Transverse colon (tissue), 4 donors: ENCODE data around the gene GPR42. TPM values are rescaled to one million over a fixed set of nuclear protein-coding genes. Genes with fewer than 3 reads are reported as not detected.

Experiments
- DNase-seq: peaks from one replicate; pipeline ENCODE4 v3.0.0-alpha.2; 2019
- H3K27ac ChIP-seq, 4 donors: fragments of 200-600 bp; sonication (generic); 2 replicates each; pipeline ENCODE4 v1.5.1; 2016 to 2018; ENCODE audit warnings: inconsistent platforms in 4 of 4
- H3K27me3 ChIP-seq: fragments of 200-600 bp; sonication (generic); 2 replicates; pipeline ENCODE4 v1.5.1; 2017; ENCODE audit warnings: inconsistent platforms
- H3K36me3 ChIP-seq, 4 donors: fragments of 200-600 bp; sonication (generic); 2 replicates each; pipeline ENCODE4 v1.5.1; 2017 to 2019; ENCODE audit warnings: inconsistent platforms in 4 of 4
- H3K4me1 ChIP-seq, 4 donors: fragments of 200-600 bp; sonication (generic); 2 replicates each; pipeline ENCODE4 v1.5.1; 2017 to 2020; ENCODE audit warnings: inconsistent platforms in 4 of 4
- H3K4me3 ChIP-seq, 4 donors: fragments of 200-600 bp; sonication (generic); 1 replicate in 1 of 4; 2 replicates in 3 of 4; pipeline versions ENCODE4 v1.5.1 to v1.6.1; 2017 to 2019; ENCODE audit warnings: inconsistent platforms in 4 of 4
- H3K9me3 ChIP-seq, 2 donors: fragments of 200-600 bp; sonication (generic); 2 replicates each; pipeline ENCODE4 v1.5.1; 2017 to 2019; ENCODE audit warnings: inconsistent platforms in 2 of 2
- EP300 ChIP-seq: sonication (generic); formaldehyde crosslinking; IDR thresholded peaks from one replicate; pipeline ENCODE4 v1.6.1; 2017; ENCODE audit warnings: antibody characterized with exemption, low read depth
- POLR2A ChIP-seq: fragments of 450-650 bp; IDR thresholded peaks from one replicate; pipeline ENCODE4 v1.6.1; 2016; ENCODE audit warnings: antibody characterized with exemption, mild to moderate bottlenecking, moderate library complexity
- POLR2AphosphoS5 ChIP-seq, 3 donors: sonication (generic); formaldehyde crosslinking; IDR thresholded peaks; one replicate each; pipeline ENCODE4 v1.6.1; 2016; ENCODE audit warnings: antibody characterized with exemption in 3 of 3
- WGBS, 2 donors: methylation state at CpG; one replicate each; pipeline ENCODE4 v1.1.5; 2018; ENCODE audit warnings: low coverage in 1 of 2; 5-methylcytosine and 5-hydroxymethylcytosine counted together
- in situ Hi-C, 4 donors: fragments of 200-750 bp; cut with MboI; loops; one replicate each; pipeline versions ENCODE4 v1.15.0 to v1.15.1; 2017; ENCODE audit warnings: low sequenced_read_pairs in 3 of 4, low pct_ligation_motif_present in 1 of 4, low pct_unique_long_range_greater_than_20kb in 1 of 4
- intact Hi-C: fragments of 100-400 bp; cut with DNase I; formaldehyde crosslinking; loops from one replicate; pipeline ENCODE4 v1.15.1; 2023; ENCODE audit warnings: low total_unique reads
- total RNA-seq, 4 donors: library from RNA; depleted of rRNA; stranded (reverse); fragments of >200 nt; gene quantifications; one replicate each; pipeline ENCODE4 v1.1.0, GENCODE V29; 2016
- TF ChIP-seq, protein P1 (sequence below), 5 experiments: fragments of 200-600 bp in 3 of 5; fragments of 450-650 bp in 2 of 5; sonication (generic) in 3 of 5; IDR thresholded peaks; 1 replicate in 2 of 5; 2 replicates in 3 of 5; pipeline ENCODE4 v1.5.1; 2016 to 2017; ENCODE audit warnings: antibody characterized with exemption in 5 of 5, inconsistent platforms in 3 of 5, mild to moderate bottlenecking in 2 of 5, moderate library complexity in 1 of 5

Gene GPR42
- total RNA-seq, 4 donors from 2014 or later = not detected

DNA sequence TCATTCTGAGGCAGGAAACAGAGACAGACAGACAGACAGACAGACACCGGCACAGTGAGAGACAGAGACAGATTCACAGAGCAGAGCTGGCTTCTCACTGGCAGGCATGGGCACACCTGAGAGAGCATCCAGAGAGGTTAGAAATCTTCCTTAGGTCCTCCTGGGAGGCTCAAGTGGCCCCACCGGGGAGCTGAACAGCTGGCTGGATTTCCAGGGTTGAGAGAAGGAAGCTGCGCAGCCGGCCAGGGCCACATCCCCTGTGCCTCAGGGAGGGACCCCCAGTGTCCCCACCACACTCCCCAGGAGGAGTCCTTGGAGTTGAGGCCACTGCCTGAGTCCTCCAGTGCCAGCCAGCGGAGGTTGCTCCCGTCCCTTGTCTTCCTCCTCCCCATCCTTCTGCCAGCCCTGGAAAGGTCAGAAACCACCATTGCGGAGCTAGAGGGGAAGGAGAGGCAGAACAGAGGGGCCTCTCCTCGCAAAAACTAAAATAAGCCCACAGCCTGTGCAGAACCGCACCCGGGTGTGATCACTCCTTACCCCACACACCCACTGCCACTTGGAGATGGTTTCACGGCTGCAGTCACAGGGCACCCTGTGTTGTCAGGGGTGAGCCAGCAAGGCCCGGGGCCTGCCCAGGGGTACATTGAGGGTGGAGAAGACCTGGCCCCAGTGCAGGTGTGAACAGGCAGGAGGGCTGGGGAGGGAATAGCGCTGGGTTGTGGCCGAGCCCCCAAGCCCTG lies 8.4 kb upstream of the GPR42 start:
- in situ Hi-C loops (loop anchor here in 1 of 4 donors (25.0 kb wide), 1 partner anchor 100 kb away; no protein-coding TSS in a partner anchor), intact Hi-C loops (no loop called here)
- 69% methylated on average over 14 of the region's 14 CpGs; no CpG with 5 or more reads in 1 of the 2 donors for WGBS, 2 donors
- Histone ChIP-seq H3K9me3 (no peaks in the 10 kb centered on the region), H3K4me1 (no peaks in the 10 kb centered on the region), H3K4me3 (no peak overlapping the region), H3K27me3 (no peaks in the 10 kb centered on the region), H3K27ac (no peak overlapping the region), H3K36me3 (no peaks in the 10 kb centered on the region)
- TF ChIP-seq, protein P1, sequence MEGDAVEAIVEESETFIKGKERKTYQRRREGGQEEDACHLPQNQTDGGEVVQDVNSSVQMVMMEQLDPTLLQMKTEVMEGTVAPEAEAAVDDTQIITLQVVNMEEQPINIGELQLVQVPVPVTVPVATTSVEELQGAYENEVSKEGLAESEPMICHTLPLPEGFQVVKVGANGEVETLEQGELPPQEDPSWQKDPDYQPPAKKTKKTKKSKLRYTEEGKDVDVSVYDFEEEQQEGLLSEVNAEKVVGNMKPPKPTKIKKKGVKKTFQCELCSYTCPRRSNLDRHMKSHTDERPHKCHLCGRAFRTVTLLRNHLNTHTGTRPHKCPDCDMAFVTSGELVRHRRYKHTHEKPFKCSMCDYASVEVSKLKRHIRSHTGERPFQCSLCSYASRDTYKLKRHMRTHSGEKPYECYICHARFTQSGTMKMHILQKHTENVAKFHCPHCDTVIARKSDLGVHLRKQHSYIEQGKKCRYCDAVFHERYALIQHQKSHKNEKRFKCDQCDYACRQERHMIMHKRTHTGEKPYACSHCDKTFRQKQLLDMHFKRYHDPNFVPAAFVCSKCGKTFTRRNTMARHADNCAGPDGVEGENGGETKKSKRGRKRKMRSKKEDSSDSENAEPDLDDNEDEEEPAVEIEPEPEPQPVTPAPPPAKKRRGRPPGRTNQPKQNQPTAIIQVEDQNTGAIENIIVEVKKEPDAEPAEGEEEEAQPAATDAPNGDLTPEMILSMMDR (IDR thresholded peaks at IDR 0.05) = no peak
- TF ChIP-seq POLR2AphosphoS5 (IDR thresholded peaks at IDR 0.05) = no peak
- TF ChIP-seq EP300 = no peak
- no peak for TF ChIP-seq POLR2A
- no peak for DNase-seq

DNA sequence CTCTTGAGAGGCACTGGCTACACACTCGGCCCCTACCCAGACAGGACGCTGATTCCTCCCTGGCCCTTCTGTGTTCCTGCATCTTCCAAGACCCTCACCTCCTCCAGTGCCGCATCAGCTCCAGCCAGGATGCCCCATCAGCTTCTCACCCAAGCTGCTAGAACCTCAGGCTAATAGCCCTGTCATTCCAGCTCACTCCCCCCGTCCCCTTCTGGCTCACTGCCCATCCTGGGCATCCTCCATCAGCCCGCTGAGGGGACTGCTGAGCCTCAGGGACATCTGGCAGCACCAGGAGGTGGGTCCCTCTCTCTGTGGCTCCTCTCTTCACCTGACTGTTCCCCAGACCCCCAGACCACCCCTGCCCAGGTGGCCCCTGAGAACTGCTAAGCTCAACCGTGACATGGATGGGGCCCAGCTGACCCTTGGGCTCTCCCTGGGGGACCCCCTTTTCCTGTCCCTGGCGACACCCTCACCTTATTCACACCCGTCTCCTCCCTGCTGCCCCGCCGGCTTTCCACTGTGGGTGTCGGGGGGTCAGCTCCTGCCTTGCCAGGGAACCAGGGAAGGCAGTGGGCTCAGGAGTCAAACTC lies 7.8 kb upstream of the GPR42 start:
- intact Hi-C loops = no loop called here
- DNase-seq = no peak
- no peaks in the 10 kb centered on the region for H3K9me3 ChIP-seq
- H3K36me3 ChIP-seq = no peaks in the 10 kb centered on the region
- no peak overlapping the region for H3K27ac ChIP-seq
- in situ Hi-C loops = loop anchor here in 1 of 4 donors (25.0 kb wide), 1 partner anchor 99 kb away; no protein-coding TSS in a partner anchor
- WGBS, 2 donors = 73% methylated on average over 11 of the region's 11 CpGs; no CpG with 5 or more reads in 1 of the 2 donors
- no peak for TF ChIP-seq POLR2AphosphoS5 (IDR thresholded peaks at IDR 0.05)
- TF ChIP-seq EP300 = no peak
- TF ChIP-seq, protein P1 (IDR thresholded peaks at IDR 0.05) = no peak
- TF ChIP-seq POLR2A = no peak
- H3K27me3 ChIP-seq = no peaks in the 10 kb centered on the region
- no peak overlapping the region for H3K4me3 ChIP-seq
- no peaks in the 10 kb centered on the region for H3K4me1 ChIP-seq

DNA sequence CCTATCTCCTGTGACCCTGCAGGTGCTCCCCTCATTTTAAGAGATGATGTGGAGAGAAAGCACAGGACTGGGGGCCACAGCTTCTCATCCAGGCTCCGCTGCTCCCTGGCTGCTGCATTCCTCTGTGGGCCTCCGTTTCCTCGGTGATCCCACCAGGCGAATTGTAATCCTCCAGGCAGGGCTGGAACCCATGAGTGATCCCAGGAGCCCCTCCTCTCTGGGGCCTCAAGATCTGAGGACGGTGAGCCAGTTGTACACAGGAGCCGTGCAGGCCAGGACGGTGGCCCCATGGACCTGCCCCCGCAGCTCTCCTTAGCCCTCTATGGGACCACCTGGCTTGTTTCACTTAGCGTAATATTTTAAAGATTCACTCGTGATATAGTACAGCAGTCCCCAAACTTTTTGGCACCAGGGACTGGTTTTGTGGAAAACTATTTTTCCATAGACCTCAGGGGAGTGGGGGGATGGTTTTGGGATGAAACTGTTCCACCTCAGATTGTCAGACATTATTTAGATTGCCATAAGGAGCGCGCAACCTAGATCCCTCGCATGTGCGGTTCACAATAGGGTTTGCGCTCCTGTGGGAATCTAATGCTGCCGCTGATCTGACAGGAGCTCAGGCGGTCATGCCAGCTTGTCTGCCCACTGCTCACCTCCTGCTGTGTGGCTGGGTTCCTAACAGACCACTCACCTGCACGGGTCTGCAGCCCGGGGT lies 7.0 kb upstream of the GPR42 start:
- 81 to 92% methylated on average over 6 to 19 of the region's 19 CpGs for WGBS, 2 donors
- TF ChIP-seq, protein P1 (IDR thresholded peaks at IDR 0.05) = no peak
- TF ChIP-seq POLR2A = no peak
- TF ChIP-seq POLR2AphosphoS5 (IDR thresholded peaks at IDR 0.05) = no peak
- TF ChIP-seq EP300 = no peak
- no peaks in the 10 kb centered on the region for H3K27me3 ChIP-seq
- H3K27ac ChIP-seq = no peak overlapping the region
- no peaks in the 10 kb centered on the region for H3K4me1 ChIP-seq
- no peak overlapping the region for H3K4me3 ChIP-seq
- DNase-seq = no peak
- H3K36me3 ChIP-seq = no peaks in the 10 kb centered on the region
- in situ Hi-C loops (loop anchor here in 1 of 4 donors (25.0 kb wide), 1 partner anchor 98 kb away; no protein-coding TSS in a partner anchor), intact Hi-C loops (no loop called here)
- H3K9me3 ChIP-seq = no peaks in the 10 kb centered on the region

DNA sequence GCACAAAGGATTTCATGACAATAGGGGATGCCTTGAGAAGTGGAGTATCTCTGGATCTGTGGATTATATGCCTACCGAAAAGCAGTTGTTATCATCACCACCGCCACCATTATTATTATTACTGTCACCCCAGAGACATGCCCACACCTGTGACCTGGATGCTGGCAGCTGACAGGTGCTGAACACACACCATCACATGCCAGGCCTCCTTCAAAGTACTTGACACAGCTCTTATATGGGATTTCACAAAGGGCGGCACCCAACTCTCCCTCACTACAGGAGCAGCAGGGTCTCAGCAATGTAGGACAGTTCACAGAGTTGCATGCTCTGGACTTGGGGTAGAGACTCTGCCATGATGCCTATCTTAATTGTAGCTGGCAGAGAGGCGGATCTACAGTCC lies 5.6 kb upstream of the GPR42 start:
- Histone ChIP-seq H3K4me3 (no peak overlapping the region), H3K27me3 (no peaks in the 10 kb centered on the region), H3K4me1 (no peaks in the 10 kb centered on the region), H3K27ac (no peak overlapping the region), H3K9me3 (no peaks in the 10 kb centered on the region), H3K36me3 (no peaks in the 10 kb centered on the region)
- WGBS, 2 donors = 92% methylated on average over 4 of the region's 4 CpGs; no CpG with 5 or more reads in 1 of the 2 donors
- intact Hi-C loops (no loop called here), in situ Hi-C loops (loop anchor here in 1 of 4 donors (25.0 kb wide), 1 partner anchor 97 kb away; no protein-coding TSS in a partner anchor)
- TF ChIP-seq, protein P1 (IDR thresholded peaks at IDR 0.05) = no peak
- TF ChIP-seq POLR2AphosphoS5 (IDR thresholded peaks at IDR 0.05) (no peak), EP300 (no peak), POLR2A (no peak)
- DNase-seq = no peak
